Neural progenitor cell (in vitro differentiated cells): ENCODE results near the gene METAP2.

Experiments
- EZH2 ChIP-seq: fragments of 200-600 bp; sonication (generic); IDR thresholded peaks from 2 replicates; pipeline ENCODE4 v1.6.1; 2017; ENCODE audit warnings: antibody characterized with exemption, mild to moderate bottlenecking, moderate library complexity
- EZH2phosphoT487 ChIP-seq: fragments of 200-600 bp; sonication (generic); IDR thresholded peaks from 2 replicates; pipeline ENCODE4 v1.6.1; 2017; ENCODE audit warnings: antibody characterized with exemption
- TF ChIP-seq, protein P1 (sequence below): fragments of 200-600 bp; sonication (generic); IDR thresholded peaks from 2 replicates; pipeline ENCODE4 v1.5.1; 2017; ENCODE audit warnings: antibody characterized with exemption, mild to moderate bottlenecking

DNA sequence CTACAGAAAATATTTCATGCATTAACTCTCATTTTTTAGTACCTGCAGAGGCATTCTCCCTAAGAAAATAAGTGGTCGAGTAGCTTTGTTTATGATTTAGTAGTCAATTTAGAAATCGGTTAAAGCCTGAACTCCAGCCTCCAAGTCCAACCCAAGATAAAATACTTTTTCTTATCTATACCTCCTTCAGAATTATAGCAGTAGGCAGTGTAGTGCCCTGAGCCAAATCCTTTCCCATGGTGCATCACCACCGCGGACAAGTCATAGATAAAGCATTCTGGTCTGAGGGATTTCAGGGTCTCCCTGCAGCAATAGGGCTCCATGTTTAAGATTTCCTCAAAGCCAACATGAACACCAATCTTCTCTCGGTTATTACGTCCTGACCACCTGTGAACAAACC lies 46.9 kb downstream of the METAP2 start:
- TF ChIP-seq EZH2phosphoT487 (no peak), EZH2 (no peak)
- TF ChIP-seq, protein P1, sequence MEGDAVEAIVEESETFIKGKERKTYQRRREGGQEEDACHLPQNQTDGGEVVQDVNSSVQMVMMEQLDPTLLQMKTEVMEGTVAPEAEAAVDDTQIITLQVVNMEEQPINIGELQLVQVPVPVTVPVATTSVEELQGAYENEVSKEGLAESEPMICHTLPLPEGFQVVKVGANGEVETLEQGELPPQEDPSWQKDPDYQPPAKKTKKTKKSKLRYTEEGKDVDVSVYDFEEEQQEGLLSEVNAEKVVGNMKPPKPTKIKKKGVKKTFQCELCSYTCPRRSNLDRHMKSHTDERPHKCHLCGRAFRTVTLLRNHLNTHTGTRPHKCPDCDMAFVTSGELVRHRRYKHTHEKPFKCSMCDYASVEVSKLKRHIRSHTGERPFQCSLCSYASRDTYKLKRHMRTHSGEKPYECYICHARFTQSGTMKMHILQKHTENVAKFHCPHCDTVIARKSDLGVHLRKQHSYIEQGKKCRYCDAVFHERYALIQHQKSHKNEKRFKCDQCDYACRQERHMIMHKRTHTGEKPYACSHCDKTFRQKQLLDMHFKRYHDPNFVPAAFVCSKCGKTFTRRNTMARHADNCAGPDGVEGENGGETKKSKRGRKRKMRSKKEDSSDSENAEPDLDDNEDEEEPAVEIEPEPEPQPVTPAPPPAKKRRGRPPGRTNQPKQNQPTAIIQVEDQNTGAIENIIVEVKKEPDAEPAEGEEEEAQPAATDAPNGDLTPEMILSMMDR, result no peak
